Stimulated activated CD8-positive, alpha-beta memory T cell treated with anti-CD3 and anti-CD28 coated beads, Interleukin-15, amount 100 ng/mL, for 1 hour (primary cell): ENCODE measurements around the gene RPL23.

ENCODE experiments used
- DNase-seq: peaks from one replicate; pipeline ENCODE4 v3.0.0-alpha.2; 2020; ENCODE audit warnings: low read depth

The RPL23 gene

DNA sequence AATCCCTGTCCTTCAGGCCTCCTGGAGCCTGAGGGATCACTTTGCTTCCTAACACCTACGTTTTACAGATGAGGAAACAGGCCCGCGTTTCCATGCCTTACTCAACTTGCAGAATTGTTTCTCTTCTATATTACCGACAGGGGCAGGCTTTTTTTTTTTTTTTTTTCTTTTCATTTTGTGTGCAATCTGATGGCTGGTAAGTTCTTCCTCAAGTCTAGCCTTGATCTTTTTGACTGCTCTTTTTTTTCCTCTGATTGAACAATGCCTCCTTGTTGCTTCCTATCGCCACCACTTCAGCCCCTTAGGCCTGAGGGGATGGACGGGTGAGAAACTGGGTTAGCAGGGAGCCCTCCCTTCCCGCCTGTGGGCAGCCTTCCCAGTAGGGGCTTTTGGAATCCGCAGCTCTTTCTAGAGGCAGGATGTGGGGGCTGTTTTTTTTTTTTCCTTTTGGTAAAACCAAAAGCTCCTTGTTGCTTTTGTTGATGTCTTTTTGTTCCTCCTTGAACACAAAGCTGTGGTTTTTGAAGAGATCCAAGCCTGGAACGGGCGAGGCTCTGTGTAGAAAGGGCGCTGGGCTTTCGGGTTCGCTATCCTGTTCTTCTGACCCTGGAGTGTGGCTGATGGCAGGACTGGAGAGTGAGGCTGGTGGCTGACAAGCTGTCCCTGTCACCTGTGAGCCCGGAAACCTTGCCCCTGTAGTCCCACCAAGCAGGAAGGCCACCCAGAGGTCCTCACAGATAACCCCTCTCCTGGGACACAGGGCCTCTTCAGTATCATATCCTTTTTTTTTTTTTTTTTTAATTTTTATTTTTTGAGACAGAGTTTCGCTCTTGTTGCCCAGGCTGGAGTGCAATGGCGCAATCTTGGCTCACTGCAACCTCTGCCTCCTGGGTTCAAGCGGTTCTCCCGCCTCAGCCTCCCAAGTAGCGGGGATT, 30.3 kb upstream of the RPL23 start:
- no peak for DNase-seq

DNA sequence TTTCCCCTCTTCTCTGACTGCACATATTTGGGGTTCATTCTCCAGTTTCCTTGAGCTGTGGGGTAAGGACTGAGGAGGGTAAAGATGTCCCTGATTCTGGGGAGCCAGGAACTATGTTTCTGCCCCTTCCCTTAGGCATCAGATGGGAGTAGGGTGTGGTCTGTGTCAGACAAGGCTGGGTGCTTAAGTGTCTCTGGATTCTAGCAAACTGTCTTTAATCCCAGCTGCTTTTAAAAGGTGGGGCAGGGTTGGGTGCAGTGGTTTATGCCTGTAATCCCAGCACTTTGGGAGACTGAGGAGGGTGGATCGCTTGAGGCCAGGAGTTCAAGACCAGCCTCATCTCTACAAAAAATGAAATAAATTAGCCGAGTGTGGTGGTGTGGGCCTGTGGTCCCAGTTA, 29.3 kb upstream of the RPL23 start:
- DNase-seq = no peak

DNA sequence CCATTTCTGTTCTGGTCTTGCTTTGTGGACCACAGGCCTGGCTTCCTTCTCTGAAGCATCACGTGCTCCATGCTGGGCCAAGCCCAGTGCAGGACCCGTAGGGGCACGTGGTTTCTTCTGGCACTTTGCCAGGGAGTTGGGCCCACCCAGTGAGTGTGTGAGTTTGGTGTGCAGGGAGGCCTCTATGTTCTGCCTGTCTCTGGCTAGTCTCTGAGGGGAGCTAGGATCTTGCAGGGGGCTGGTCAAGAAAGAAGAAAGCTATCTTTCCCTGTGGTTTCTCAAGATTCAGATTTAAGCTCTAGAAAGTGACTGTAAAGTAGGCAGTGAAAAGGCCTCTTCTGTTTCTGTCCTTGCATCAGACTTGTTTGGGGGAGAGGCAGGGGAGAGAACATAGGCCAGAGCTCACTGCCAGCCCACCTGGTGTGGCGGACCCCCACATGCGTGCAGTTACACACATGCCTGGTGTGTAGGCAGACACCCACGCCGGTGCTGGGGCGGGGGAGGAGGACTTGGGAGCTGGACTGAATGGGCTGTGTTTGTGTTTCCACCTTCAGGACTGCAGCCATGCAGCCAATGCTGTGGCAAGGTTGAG, 28.2 kb upstream of the RPL23 start:
- DNase-seq = no peak

DNA sequence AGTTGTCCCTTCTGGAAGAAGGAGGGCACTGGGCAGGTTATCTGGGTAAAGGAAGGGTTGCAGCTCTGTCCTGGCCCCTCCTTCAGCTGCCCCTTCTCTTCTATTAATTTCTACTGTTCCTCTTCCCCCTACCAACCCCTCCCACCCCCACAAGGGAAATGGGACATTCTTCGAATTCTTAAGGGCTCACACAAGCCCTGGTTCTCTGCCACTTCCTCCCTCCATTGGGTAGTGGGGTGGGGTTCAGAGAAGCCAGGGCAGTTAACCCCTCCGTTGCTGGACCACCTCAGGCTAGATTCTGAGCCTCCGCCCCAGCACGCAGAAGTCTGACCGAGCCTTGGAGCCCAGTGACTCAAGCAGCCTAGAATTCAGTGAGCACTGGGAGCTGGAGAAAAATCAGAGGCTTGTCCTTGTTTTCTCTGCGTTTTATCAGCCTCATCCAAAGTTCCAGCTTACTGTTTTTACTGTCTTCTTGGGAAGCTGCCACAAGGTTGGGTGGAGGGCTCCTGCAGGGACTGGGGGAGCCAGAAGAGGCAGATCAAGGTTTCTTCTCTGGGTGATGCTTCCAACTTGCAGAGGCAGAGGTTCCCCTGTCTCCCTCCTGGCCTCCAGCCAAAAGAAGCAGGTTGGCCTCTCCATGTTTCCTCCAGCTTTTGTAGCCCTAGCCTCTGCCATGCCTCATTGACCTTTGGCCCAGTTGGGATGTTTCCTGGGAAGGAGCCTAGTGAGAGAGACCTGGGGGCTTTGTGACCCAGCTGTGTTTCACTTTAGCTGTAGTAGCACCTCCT, 26.6 kb upstream of the RPL23 start:
- no peak for DNase-seq

DNA sequence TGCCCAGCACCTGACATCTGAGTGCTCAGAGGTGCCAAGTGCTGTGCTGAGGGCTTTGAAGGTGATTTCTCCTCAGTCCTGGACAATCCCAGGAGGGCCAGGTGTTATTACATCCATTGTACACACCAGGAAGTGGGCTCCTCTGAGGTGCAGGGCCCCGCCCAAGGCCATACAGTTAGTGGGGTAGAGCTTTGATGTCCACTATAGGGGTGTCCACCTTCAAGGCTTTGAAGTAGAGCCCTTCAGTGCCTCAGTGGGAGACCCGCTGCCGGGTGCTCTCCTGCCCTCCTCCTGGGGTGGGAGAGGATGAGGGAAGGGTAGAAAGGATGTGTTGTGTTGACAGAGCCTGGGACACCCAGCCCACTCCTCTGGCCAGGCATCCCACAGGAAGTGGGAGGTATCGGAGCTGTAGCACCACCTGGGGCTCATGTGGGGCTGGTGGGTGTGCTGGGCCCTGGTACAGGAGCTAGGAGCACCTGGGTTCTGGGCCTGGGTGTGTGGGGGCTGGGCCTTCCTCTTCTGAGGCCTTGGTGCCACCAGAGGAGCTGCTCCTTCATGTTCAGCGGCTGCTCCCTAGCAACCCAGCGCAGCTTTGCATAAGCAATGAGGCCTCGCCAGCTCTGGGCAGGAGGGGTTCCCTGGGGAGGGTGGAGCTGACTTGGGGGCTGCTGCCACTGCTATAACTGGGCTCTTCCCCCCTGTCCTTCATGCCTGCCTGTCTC, 23.8 kb upstream of the RPL23 start:
- DNase-seq = no peak

DNA sequence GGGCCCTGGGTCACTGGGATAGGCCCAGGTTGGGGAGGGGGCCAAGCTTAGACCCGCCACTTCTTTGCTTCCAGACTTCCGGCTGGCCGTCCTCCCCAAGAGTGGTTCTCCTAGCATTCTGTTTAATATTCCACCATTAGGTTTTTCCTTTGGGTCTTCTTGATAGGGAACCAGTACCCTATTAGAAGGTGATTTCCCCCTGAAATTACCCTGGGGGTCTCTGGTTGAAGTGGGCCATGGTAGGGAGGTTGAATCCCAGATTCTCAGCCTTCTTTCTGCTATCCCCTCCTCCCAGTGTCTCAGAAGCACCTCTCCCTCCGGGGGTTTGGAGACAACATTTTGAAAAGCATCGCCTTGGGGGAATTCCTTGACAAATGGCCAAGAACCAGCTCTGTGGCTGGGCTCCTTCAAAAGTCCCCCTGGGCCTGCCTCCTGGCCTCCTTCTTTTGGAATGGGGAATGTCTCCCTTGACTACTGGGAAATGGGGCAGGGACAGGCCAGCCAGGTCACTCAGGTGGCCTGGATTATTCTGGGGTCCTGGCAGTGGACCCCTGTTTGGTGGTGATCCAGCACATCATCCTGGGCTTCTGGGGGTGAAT, 22.1 kb upstream of the RPL23 start:
- DNase-seq = no peak

DNA sequence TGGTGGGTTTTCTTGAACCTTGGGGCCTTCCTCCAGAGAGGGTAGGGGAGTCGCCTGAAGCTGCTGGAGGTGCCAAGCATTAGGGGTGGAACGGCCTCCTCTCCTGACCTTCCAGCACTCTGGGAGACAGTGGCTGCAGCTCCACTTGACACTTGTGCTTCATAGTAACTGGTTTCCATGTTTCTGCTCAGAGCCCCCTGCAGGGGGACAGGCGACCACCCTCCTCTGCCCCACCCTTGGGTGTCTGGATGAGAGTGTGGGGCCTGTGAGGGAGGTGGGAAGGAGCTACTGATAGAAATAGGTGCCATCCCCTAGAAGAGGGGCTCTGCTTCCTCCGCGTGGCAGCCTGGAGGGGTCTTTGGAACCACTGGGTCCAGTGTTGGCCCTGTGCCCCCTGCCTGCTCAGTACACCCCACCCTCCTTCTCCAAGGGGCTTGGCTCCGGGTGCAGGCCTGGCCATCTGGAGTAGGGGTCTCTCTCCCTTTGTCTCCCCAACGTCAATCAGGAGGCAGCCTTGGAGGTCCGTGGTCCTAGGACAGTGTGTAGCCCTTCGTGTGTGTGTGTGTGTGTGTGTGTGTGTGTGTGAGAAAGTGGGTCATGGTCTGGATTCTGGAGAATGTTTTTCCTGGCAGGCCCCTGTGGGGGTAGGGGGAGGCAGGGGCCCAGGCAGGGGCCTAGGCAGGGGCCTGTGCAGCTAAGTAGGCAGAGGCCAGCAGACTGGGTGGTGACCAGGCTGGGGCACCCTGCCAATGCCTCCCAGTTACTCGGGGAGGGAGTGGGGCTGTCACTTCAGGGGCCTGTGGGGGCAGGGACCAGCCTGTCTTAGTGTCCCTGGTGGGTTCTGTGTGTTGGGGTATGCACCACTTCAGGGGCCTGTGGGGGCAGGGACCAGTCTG, 21.2 kb upstream of the RPL23 start:
- no peak for DNase-seq

DNA sequence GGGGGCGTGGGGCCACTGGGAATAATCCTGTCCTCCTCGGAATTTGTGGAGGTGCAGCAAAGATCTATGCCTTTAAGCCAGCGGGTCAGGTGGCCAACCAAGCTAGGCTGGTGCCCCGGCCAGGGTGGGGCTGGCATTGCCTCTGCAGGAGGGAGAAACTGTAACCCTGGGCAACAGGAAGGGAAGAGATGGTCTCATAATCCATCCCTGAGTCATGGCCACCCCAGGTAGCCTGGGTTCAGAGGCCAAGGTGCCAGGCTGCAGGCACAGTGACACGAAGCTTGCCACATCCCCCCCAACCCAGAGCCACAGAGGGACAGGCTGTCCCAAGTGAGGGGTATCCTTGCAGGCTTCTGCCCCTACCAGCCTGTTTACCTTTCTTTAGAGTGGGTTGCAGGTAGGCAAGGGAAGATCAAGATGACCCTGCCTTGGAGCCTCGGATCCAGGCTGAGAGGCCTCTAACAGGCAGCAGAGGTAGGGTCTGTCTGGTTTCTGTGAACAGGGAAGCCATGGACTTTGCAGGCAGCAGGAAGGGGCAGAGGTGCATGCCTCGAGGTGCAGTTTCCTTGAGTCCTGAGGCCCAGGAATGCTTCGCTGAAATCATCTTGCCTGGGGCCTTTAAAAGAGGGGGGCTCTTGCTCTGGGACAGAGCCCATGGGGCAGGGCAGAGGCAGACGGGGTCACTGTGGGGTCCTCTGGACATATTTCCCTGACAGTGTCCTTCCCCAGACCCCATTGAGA, 20.3 kb upstream of the RPL23 start:
- no peak for DNase-seq

DNA sequence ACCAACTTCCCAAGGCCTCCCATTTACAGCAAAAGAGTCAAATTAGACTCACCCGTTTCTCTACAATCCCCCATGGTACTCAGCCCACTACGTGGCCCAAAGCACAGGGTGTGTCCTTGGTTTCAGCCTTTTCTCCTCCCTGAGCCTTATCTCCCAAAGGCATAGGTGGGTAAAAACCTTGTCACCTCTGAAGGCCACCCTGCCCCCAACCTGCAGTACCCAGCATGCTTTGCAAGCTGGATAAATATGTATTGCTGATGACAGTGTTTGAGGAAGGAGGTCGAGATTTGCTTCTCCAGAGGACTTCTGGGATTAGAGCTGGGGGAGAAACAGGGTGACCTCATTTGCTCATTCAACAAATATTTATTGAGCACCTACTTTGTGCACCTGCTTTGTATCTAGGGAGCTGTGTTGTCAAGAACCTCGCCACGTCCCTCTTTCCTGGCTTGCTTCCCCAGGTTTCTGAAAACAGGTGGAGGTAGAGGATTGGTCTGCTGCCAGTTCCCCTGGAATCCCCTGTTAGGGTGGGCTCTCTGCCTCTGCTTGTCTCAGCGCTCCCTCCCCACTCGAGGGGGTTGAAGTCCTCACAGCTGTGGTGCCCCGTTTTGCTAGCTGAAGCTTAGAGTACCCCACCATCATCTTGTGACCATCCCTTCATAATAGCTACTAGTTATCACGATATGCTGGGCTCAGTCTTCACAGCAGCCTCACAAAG, 19.3 kb upstream of the RPL23 start:
- DNase-seq = no peak

DNA sequence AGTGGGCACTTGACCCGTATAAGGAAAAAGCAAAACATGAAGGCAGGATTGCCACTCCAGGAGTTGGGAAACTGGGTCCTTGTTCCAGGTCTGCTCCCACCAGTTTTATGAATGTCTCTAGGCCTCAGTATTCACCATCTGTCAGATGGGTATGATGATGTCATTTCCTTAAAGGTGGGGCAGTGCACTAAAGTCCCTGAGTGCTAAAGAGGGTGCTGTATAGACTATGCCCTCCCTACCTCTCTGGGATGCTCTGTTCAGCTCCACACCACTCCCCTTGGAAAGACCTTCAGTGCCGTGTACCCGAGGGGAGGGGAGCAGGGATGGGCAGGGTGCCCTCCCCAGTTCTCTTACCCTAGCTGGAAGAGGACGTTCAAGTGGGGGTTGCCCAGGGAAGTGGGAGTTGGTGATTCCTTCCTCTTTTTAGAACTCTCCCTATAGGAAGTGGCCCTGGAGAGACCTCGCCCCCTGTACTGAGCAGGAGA, 18.5 kb upstream of the RPL23 start:
- DNase-seq = no peak

DNA sequence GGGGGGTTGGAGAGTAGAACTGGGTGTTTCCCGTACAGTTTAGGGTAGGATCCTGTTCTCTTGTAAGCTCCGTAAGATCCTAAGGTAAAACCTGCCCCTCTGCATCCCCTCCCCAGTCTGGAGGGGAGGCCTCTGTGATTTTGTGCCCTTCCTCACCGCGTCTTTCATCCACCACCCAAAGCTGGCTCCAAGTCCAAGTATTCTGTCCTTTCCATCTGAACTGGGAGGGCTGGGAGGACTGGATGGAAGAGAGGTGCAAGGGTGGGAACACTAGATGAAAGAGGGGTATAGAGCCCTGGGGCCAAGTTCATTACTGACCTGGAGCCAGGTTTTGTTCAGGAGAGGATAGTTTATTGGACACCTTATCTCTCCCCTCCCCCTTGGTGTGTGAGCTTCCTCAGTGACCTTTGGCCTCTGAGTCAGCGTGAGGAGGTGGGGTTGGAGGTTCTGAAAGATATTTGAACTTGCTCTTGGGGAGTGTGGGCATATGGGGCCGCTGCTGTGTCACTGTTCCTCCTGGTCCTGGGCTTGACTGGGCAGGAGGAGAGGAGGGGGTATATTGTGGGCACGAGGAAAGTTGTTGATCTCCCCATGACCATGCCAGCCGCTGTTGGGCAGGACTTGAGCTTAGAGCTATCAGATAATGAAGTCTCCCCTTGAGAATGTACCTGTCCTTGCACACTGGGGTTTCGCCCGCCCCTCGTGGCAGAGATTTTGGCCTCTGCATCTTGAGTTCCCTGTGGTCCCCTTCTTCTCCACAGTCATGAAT, 17.9 kb upstream of the RPL23 start:
- peak; percentile 49 for DNase-seq

DNA sequence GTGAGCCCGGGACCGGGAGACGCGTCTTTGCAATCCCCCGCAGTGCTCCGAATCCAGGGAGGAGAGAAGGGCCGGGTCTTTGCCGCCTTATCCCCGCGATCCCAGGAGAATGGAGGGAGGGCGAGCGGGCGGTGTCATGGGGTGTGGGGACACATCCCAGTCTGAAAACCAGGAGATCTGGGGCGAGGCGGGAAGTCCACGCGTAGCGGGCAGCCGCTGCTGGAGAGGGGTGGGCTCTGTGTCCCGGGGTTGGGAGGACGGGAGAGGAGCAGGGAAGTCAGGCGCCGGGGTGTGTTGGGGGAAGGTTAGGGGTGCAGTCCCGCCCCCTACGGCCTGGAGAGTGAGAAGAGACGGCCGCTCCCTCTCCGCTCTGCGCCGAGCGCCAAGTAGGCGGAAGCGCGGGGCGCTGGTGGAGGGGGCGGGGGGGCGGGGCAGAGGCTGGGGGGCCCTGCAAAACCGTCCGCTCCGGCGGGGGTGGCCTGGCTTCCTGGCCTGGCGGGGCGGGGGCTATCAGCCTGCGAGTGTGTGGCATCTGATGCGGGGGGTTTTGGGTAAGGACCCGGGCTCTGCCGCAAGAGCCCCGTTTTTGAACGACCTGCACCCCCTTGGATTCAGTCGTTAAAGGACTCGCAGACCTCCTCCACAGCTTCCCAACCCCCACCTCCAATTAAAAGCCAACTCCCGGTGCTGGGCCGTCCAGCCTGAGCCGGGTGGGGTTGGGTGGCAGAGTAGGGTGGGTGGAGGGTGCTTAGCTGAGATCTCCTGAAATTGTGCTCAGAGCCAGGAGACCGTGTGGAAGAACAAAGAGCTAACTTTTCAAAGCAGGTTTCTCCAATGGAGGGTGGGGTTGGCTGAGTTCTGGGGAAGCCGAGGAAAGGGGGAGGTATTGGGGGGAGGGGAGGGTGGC, 17.0 kb upstream of the RPL23 start:
- DNase-seq = no peak

DNA sequence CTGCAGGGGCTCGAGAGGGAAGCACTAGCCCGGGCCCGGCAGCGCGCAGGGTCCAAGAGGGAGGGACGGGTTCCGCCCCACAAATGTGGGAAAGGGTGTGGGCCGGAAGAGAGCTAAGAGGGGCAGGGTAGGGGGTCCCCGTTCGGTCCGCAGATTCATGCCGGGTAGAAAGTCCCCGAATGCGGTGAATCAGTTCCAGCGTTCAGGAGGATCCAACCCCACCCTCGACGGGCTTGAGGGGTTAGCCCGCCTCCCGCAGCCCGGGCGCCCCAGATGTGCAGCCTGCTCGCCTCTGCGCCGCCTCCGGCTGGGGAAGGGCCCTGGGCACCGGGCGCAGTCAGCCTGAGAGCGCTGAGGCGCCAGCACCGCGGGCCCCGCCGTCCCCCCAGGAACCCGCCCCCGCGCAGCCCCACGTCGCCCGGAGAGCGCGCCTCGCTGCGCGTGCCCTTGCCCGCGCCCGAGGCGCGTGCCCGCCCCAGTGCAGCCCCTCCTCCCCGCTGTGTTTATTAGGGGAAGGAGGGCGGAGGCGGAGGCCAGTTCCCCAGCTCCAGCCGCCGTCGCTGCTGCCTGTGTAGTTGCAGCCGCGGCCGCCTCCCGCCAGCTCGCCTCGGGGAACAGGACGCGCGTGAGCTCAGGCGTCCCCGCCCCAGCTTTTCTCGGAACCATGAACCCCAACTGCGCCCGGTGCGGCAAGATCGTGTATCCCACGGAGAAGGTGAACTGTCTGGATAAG, 16.2 kb upstream of the RPL23 start, which contains the start of gene LASP1:
Gene LASP1 (plus strand): TSS at position 533 of the 733 bp plus-strand sequence. CDS start 132 bp downstream, at position 665.
- peak; percentile 65 for DNase-seq

DNA sequence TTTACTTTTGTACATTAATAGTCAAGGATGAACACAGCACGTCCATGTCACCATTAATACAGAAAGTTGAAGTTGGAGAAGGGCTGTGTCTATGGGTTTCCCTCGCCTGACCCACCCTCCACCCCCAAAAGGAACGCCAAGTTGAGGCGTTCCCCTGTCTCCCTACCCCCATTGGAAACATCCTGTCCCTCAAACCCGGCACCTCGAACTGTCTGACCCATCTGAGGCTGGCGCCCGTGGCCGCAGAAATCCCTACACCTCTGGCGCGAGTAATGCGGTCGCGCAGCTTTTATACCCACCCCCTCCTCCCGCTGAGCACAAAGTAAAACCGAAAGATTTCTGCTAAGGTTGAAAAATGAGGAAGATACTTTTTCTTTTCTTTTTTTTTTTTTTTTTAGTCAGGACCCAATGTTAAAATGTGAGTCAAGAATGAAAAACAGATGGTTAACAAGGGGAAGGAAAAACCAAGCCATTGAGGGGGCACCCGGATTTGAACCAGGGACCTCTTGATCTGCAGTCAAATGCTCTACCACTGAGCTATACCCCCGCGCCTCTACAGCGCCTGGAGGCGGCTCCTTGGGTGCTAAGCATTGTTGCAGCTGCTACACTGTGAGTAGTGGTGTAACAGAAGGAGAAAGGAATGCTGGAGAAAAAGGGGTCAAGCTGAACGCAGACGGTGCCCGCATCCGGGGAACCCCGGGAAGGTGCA, 15.4 kb upstream of the RPL23 start:
- peak; percentile 80 for DNase-seq

DNA sequence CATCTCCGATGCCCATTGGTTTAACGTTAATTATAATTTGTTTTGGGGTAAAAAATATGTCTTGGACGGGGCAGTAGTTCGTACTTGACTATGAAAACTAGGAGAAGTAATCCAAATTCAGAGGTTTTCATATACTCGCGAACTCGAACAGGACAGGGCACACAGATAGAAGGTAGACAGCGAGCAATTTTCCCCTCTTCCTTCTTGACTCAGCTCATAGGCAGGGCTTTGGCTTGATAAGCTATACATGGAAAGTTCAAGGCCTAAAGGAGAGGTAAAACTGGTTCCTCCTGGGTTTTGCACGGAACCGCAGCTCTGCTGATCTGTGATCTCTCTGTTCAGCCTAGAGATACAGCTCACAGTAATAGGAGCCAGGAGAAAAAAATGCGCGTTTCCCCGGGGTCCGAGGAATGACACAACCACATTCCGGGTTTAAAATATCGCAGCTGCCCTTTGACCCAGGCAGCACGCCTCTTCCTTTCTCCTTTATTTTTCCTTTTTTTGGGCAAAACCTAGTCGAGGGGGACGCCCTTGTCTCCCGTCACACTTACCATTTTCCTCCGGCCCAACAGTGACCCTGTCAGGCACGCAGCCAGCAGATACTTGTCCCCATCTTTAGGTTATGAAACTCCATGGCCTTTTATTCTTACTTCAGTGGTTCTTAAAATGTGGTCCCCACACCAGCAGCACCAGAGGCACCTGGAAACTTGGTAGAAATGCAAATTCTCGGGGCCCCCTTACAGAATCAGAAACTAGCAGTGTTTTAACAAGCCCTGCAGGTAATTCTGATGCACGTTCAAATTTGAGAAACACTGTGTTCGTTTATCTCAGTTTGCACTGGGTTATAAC, 14.7 kb upstream of the RPL23 start:
- no peak for DNase-seq
